DOHH2 (cell line): Measurements from ENCODE around the gene RNASEH2A.

Experiments used
- H3F3A ChIP-seq: fragments of 200-600 bp; sonication (generic), shearing (Covaris generic); 2 replicates; pipeline ENCODE4 v1.6.0; 2016; ENCODE audit warnings: antibody characterized with exemption, mild to moderate bottlenecking; ENCODE audit not compliant: control insufficient read depth, insufficient read depth
- H3K27ac ChIP-seq: fragments of 200-600 bp; sonication (generic); 2 replicates; pipeline ENCODE4 v1.5.1; 2014; ENCODE audit warnings: low read depth, mild to moderate bottlenecking, low read length, moderate library complexity
- H3K27me3 ChIP-seq: fragments of 200-600 bp; sonication (generic); 2 replicates; pipeline ENCODE4 v1.6.1; 2014; ENCODE audit warnings: mild to moderate bottlenecking, low read length, mixed read lengths; ENCODE audit not compliant: control insufficient read depth
- H3K36me3 ChIP-seq: fragments of 200-600 bp; sonication (generic); 2 replicates; pipeline ENCODE4 v1.6.1; 2014; ENCODE audit warnings: mild to moderate bottlenecking, low read length, moderate library complexity, mixed read lengths; ENCODE audit not compliant: control insufficient read depth
- H3K4me1 ChIP-seq: fragments of 200-600 bp; sonication (generic); 2 replicates; pipeline ENCODE4 v1.6.1; 2014; ENCODE audit warnings: mild to moderate bottlenecking, low read length, mixed read lengths; ENCODE audit not compliant: control insufficient read depth
- H3K4me2 ChIP-seq: fragments of 200-600 bp; sonication (generic); 2 replicates; pipeline ENCODE4 v1.6.0; 2014; ENCODE audit warnings: mild to moderate bottlenecking, low read length, moderate library complexity
- H3K4me3 ChIP-seq: fragments of 200-600 bp; sonication (generic); 2 replicates; pipeline ENCODE4 v1.5.1; 2014; ENCODE audit warnings: mild to moderate bottlenecking, low read length, mixed read lengths
- H3K79me2 ChIP-seq: fragments of 200-600 bp; sonication (generic); 2 replicates; pipeline ENCODE4 v1.6.1; 2014; ENCODE audit warnings: mild to moderate bottlenecking, low read length, mixed read lengths; ENCODE audit not compliant: control insufficient read depth
- H3K9me2 ChIP-seq: fragments of 200-600 bp; sonication (generic); replicated peaks from 2 replicates; pipeline ENCODE4 v1.6.1; 2014; ENCODE audit warnings: mild to moderate bottlenecking, low read length, mixed read lengths; ENCODE audit not compliant: control insufficient read depth
- H3K9me3 ChIP-seq: fragments of 200-600 bp; sonication (generic); 2 replicates; pipeline ENCODE4 v1.6.1; 2014; ENCODE audit warnings: antibody characterized with exemption, low read length, mixed read lengths; ENCODE audit not compliant: control insufficient read depth, insufficient read depth
- H4K20me1 ChIP-seq: fragments of 200-600 bp; sonication (generic); 2 replicates; pipeline ENCODE4 v1.6.0; 2014; ENCODE audit warnings: low read depth, mild to moderate bottlenecking, antibody characterized with exemption, low read length, moderate library complexity; ENCODE audit not compliant: control insufficient read depth, insufficient read depth
- EZH2phosphoT487 ChIP-seq: fragments of 200-600 bp; sonication (generic); IDR thresholded peaks from 2 replicates; pipeline ENCODE4 v1.6.1; 2017; ENCODE audit warnings: borderline replicate concordance, mild to moderate bottlenecking, antibody characterized with exemption, low read length, moderate library complexity, mixed read lengths
- TF ChIP-seq, protein P1 (sequence below): fragments of 200-600 bp; sonication (generic); IDR thresholded peaks from one replicate; pipeline ENCODE4 v1.5.1; 2014; ENCODE audit warnings: antibody characterized with exemption, mild to moderate bottlenecking, low read depth, low read length; ENCODE audit not compliant: poor library complexity, severe bottlenecking

RNASEH2A gene

GRCh38 chr19:12777217-12778016 lies 29.0 kb upstream of the RNASEH2A start:
- Histone ChIP-seq H3F3A (peaks cover 17% of the 10 kb centered on the region), H3K27me3 (no peaks in the 10 kb centered on the region), H3K9me3 (no peaks in the 10 kb centered on the region), H3K79me2 (no peaks in the 10 kb centered on the region), H4K20me1 (no peaks in the 10 kb centered on the region), H3K36me3 (peaks cover 3% of the 10 kb centered on the region; the same call in 1 of the 2 replicates), H3K4me1 (peaks cover 50% of the 10 kb centered on the region), H3K4me2 (peak overlapping the region; percentile 99), H3K9me2 (no peaks in the 10 kb centered on the region), H3K27ac (peak overlapping the region; percentile 50), H3K4me3 (peak overlapping the region; percentile 91)
- TF ChIP-seq, protein P1, sequence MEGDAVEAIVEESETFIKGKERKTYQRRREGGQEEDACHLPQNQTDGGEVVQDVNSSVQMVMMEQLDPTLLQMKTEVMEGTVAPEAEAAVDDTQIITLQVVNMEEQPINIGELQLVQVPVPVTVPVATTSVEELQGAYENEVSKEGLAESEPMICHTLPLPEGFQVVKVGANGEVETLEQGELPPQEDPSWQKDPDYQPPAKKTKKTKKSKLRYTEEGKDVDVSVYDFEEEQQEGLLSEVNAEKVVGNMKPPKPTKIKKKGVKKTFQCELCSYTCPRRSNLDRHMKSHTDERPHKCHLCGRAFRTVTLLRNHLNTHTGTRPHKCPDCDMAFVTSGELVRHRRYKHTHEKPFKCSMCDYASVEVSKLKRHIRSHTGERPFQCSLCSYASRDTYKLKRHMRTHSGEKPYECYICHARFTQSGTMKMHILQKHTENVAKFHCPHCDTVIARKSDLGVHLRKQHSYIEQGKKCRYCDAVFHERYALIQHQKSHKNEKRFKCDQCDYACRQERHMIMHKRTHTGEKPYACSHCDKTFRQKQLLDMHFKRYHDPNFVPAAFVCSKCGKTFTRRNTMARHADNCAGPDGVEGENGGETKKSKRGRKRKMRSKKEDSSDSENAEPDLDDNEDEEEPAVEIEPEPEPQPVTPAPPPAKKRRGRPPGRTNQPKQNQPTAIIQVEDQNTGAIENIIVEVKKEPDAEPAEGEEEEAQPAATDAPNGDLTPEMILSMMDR: peak; percentile 100
- TF ChIP-seq EZH2phosphoT487: no peak

DNA sequence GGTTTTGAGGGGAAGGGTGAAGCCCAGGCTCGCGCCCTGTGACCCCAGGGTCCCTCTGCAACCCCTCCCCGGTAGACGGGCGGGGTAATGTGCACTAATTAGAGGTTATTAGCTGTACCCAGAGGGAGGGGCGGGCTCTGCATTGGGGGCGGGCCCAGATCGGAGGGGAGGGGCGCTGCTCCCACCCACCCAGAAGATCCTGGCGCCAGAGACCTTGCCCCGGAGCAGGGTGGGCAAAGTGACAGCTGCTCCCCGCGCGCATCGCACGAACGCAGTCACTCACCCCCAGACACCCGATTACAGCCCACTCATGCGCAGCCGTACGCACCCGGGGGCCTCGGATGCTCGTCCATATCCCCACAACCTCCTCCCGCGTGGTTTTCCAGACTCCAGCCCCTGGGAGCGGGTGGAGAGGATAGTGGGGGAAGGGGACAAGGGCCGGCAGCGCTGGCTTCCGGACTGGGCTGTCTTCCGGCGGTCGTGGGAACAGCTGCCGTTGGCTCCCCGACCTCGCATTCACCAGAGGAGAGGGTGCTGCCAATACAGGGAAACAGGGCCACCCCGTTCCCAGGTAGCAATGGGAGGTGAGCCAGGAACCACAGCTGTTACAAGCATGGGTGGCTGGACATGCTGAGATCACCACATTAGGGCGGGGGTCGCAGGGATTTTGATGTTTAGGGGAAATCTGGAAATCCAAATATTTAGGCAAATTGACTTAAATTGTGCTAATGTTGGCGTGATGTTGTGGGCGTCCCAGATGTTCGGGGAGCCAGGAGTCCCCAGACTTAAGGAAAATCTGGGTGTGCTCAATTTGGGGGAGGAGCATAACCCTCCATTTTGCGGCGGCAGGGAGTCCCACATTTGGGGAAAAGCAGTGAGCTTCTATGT lies 28.1 kb upstream of the RNASEH2A start:
- H3K27me3 ChIP-seq: no peaks in the 10 kb centered on the region
- H3K4me3 ChIP-seq: peak overlapping the region; percentile 91
- H3F3A ChIP-seq: peaks cover 17% of the 10 kb centered on the region
- H3K4me2 ChIP-seq: peak overlapping the region; percentile 99
- H3K36me3 ChIP-seq: peaks cover 3% of the 10 kb centered on the region; the same call in 1 of the 2 replicates
- no peaks in the 10 kb centered on the region for H3K9me3 ChIP-seq
- H4K20me1 ChIP-seq: no peaks in the 10 kb centered on the region
- H3K79me2 ChIP-seq: no peaks in the 10 kb centered on the region
- peaks cover 58% of the 10 kb centered on the region for H3K4me1 ChIP-seq
- peak overlapping the region; percentile 50 for H3K27ac ChIP-seq
- no peak for TF ChIP-seq EZH2phosphoT487
- TF ChIP-seq, protein P1: no peak
- H3K9me2 ChIP-seq: no peaks in the 10 kb centered on the region

GRCh38 chr19:12778905-12779161 lies 27.6 kb upstream of the RNASEH2A start:
- peak overlapping the region; percentile 50 for H3K27ac ChIP-seq

More at GRCh38 chr19:12778905-12779161, 27.6 kb upstream of the RNASEH2A start:
- no peaks in the 10 kb centered on the region for H3K27me3 ChIP-seq
- H3K4me2 ChIP-seq: peak overlapping the region; percentile 99
- TF ChIP-seq, protein P1: no peak
- no peak for TF ChIP-seq EZH2phosphoT487
- H3K36me3 ChIP-seq: peaks cover 3% of the 10 kb centered on the region; the same call in 1 of the 2 replicates
- no peaks in the 10 kb centered on the region for H4K20me1 ChIP-seq
- peaks cover 64% of the 10 kb centered on the region for H3K4me1 ChIP-seq
- H3F3A ChIP-seq: peaks cover 19% of the 10 kb centered on the region
- no peaks in the 10 kb centered on the region for H3K9me3 ChIP-seq
- no peaks in the 10 kb centered on the region for H3K79me2 ChIP-seq
- peak overlapping the region; percentile 91 for H3K4me3 ChIP-seq
- H3K9me2 ChIP-seq: no peaks in the 10 kb centered on the region
